Measurements from ENCODE around the gene QSER1.

DNA sequence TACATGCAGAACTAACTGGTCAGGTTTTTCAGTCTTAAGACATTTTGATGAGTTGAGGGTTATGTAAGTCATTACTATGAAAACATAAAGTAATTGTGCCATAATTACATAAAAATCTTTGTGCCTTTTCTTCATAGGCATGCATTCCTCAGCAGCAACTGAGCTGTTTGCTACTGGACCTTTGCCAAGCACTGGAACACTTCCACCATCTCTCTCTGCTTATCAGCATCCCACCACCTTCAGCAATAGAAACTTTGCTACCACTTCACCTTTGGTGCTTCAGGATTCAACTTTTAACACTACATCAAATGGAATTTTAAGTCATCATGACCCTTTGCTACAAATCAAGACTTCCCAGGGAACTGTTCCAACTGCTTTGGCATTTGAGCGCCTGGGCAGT is 39.0 kb downstream of the QSER1 start:
- TF ChIP-seq CTCF (IDR thresholded peaks at IDR 0.05) = no peak
- TF ChIP-seq POLR2AphosphoS5 (IDR thresholded peaks at IDR 0.05) = no peak
- no peak for TF ChIP-seq EP300 (IDR thresholded peaks at IDR 0.05)
- no peak for TF ChIP-seq POLR2A (IDR thresholded peaks at IDR 0.05)
